Neural crest cell (in vitro differentiated cells): Measurements from ENCODE around the gene BRSK1. TPM values are rescaled to one million over a fixed set of nuclear protein-coding genes. Genes with fewer than 3 reads are reported as not detected.
A peak's percentile ranks its signal among the peaks of the same experiment; 100 is the strongest.

ENCODE experiments used
- DNase-seq: peaks from one replicate; pipeline ENCODE4 v3.0.0; 2021; ENCODE audit warnings: low read depth, mixed read lengths, low spot score
- H3K27ac Mint-ChIP-seq: one replicate; pipeline ENCODE4 v1.8.0; 2021; ENCODE audit warnings: mild to moderate bottlenecking, mixed read lengths; ENCODE audit not compliant: unreplicated experiment
- H3K27me3 Mint-ChIP-seq: 2 replicates; pipeline ENCODE4 v1.8.0; 2021; ENCODE audit warnings: low read depth, mild to moderate bottlenecking, mixed read lengths
- H3K36me3 Mint-ChIP-seq: 2 replicates; pipeline ENCODE4 v1.8.0; 2021; ENCODE audit warnings: low read depth, mild to moderate bottlenecking, mixed read lengths
- H3K4me1 Mint-ChIP-seq: 2 replicates; pipeline ENCODE4 v1.8.0; 2021; ENCODE audit warnings: mixed read lengths
- H3K4me3 Mint-ChIP-seq: one replicate; pipeline ENCODE4 v1.8.0; 2021; ENCODE audit warnings: mild to moderate bottlenecking, mixed read lengths
- H3K9me3 Mint-ChIP-seq: 2 replicates; pipeline ENCODE4 v1.8.0; 2021; ENCODE audit warnings: mixed read lengths
- total RNA-seq: library from RNA; stranded (reverse); gene quantifications from 2 replicates; pipeline ENCODE4 v1.2.1, GENCODE V29; 2021
- TF ChIP-seq, protein P1 (sequence below): fragments of 200-600 bp; sonication (generic); conservative IDR thresholded peaks from 2 replicates; pipeline ENCODE4 v1.5.0; 2021; ENCODE audit warnings: antibody characterized with exemption, mild to moderate bottlenecking

The BRSK1 gene
- total RNA-seq, 1 donor from 2014 or later: 50.0 TPM

DNA sequence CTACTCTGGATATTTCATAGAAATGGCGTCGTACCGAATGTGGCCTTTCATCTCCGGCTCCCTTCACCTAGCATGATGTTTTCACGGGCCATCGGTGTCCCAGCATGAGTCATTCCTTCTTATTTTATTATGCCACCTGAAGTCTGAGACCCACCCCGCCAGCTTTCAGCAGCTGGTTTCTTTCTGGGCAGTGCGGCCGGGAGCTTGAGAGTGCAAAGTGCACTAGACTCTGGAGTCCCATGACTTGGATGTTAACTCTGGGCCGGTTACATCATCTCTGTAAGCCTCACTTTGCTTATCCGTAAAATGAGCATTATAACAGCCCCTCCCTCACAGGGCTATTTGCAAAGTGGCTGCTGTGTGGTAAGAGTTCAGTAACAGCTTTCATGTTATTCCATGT, 50.1 kb downstream of the BRSK1 start:
- TF ChIP-seq, protein P1, sequence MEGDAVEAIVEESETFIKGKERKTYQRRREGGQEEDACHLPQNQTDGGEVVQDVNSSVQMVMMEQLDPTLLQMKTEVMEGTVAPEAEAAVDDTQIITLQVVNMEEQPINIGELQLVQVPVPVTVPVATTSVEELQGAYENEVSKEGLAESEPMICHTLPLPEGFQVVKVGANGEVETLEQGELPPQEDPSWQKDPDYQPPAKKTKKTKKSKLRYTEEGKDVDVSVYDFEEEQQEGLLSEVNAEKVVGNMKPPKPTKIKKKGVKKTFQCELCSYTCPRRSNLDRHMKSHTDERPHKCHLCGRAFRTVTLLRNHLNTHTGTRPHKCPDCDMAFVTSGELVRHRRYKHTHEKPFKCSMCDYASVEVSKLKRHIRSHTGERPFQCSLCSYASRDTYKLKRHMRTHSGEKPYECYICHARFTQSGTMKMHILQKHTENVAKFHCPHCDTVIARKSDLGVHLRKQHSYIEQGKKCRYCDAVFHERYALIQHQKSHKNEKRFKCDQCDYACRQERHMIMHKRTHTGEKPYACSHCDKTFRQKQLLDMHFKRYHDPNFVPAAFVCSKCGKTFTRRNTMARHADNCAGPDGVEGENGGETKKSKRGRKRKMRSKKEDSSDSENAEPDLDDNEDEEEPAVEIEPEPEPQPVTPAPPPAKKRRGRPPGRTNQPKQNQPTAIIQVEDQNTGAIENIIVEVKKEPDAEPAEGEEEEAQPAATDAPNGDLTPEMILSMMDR: no peak
- H3K4me3 Mint-ChIP-seq: no peak overlapping the region
- H3K36me3 Mint-ChIP-seq: no peaks in the 10 kb centered on the region
- peaks cover 2% of the 10 kb centered on the region for H3K27me3 Mint-ChIP-seq
- no peak for DNase-seq
- H3K9me3 Mint-ChIP-seq: no peaks in the 10 kb centered on the region
- no peak overlapping the region for H3K27ac Mint-ChIP-seq
- peaks cover 7% of the 10 kb centered on the region for H3K4me1 Mint-ChIP-seq

DNA sequence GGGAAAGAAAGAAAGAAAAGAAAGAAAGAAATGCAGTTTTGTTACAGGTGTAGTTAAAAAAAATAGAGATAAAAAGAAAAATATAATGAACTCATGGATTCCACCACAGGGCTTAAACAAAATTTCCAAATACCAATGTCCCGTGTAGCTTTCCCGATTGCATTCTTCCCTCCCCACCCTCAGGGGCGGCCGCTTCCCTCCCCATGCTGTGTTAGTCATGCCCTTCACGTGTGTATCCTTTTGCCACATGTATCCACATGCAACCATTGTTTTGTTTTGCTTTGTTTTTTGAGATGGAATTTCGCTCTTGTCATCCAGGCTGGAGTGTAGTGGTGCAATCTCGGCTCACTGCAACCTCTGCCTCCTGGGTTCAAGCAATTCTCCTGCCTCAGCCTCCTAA, 52.3 kb downstream of the BRSK1 start:
- TF ChIP-seq, protein P1: no peak
- no peak overlapping the region for H3K4me3 Mint-ChIP-seq
- no peaks in the 10 kb centered on the region for H3K9me3 Mint-ChIP-seq
- peaks cover 7% of the 10 kb centered on the region for H3K27me3 Mint-ChIP-seq
- no peak for DNase-seq
- H3K27ac Mint-ChIP-seq: no peak overlapping the region
- H3K4me1 Mint-ChIP-seq: peaks cover 18% of the 10 kb centered on the region
- H3K36me3 Mint-ChIP-seq: no peaks in the 10 kb centered on the region

DNA sequence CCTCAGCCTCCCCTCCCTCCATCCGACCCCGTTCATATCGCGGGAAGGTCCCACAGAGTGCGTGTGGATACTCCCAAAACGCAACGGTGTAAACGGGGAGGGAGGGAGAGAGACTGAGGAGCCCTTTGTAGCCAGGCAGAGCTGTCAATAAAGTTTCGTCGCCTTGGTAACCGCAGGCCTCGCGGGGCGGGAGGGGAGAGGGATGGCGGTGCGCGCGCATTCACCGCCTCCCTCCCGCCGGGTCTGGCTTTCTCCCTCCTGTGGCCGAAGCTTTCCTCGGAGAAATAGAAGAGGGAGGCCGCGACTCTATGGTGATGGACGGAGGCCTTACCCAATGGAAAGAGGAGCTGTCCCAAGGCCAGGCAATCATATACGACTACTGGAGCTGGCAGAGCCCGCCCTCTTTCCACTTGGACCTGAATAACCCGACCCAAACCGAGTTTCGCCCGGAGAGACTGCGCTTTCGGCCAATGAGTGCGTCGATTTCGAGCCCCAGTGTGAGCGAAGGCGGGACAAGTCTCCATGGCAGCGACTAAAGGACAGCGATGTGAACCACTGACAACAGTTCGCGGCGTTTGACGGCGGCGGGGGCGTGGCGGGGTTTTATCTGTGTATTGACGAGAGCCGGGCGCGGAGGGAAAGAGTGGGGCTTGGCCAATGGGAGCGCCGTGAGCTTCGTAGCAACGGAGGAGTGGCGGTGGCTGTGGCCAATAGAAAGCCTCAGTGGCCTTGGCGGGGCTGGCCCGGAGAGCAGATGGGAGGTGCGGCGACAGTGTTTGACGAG, 55.5 kb downstream of the BRSK1 start, which contains the start of gene KMT5C:
TSS of gene KMT5C (plus strand) at position 772 of the 784 bp plus-strand sequence. CDS start 2,061 bp downstream, outside the sequence.
- H3K4me3 Mint-ChIP-seq: peak within 1 kb of the TSS; percentile 98
- DNase-seq: peak; percentile 100
- H3K27ac Mint-ChIP-seq: peak within 1 kb of the TSS; percentile 96
- TF ChIP-seq, protein P1: peak; percentile 45
- H3K9me3 Mint-ChIP-seq: no peaks in the 10 kb centered on the region
- H3K4me1 Mint-ChIP-seq: peaks cover 25% of the 10 kb centered on the region
- H3K27me3 Mint-ChIP-seq: peaks cover 7% of the 10 kb centered on the region
- H3K36me3 Mint-ChIP-seq: no peaks in the 10 kb centered on the region

DNA sequence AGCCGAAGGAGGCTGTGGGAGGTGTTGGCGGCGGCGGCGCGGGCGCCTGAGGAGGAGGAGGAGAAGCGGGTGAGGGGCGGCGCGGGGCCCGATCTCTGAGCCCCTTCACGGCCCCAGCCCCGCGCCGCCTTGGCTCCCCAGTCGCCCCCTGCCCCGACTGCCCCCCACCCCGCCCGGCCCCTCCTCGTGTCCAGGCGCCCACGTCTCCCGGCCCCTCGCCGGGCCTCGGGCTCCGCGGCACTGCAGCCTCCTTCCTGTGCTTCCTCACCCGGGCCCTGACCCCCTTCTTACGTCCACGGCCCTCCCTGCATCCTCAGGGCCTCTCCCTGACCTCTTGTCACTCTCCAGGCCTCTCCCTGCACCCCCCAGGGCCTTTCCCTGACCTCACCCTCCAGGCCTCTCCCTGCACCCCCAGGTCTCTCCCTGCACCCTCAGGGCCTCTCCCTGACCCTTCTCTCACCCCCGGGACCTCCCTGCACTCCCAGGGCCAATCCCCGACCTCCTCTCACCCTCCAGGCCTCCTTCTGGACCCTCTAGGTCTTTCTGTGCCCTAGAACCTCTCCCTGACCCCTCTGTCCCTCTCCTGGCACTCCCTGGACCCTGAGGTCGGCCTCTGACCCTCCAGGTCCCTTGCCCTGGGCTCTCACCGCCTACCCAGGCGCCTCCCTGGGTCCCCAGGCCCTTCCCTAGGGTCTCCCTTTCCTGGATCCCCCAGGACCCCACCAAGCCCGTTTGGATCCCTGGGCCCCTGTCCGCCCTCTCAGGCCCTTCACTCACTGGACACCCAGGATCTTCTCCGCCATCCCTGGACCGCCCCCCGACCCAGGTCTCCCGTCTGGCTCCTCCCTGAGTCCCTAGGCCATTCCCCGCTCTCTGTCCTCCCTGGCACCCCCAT, 56.3 kb downstream of the BRSK1 start:
- peak overlapping the region; percentile 81 for H3K27ac Mint-ChIP-seq
- TF ChIP-seq, protein P1: no peak
- H3K36me3 Mint-ChIP-seq: no peaks in the 10 kb centered on the region
- H3K4me3 Mint-ChIP-seq: peak overlapping the region; percentile 98
- no peaks in the 10 kb centered on the region for H3K9me3 Mint-ChIP-seq
- peaks cover 7% of the 10 kb centered on the region for H3K27me3 Mint-ChIP-seq
- no peak for DNase-seq
- peaks cover 28% of the 10 kb centered on the region for H3K4me1 Mint-ChIP-seq

DNA sequence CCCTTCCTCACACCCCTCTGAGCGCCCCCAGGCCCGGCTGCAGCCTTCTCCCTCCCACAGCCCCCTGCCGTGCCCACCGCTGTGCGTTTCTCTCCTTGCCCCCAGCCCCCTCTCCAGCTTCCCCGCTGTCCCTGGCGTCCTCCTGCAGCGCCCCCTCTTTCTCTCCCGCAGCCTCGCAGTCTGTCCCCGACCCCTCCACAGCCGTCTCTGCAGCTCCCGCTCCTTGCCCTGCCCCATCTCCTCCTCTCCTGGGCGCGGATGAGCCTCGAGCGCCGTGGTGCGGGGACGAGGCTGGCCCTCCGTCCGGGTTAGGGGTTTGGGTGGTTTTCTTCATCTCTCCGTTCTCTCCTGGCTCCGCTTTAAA, 57.0 kb downstream of the BRSK1 start:
- no peaks in the 10 kb centered on the region for H3K9me3 Mint-ChIP-seq
- H3K4me3 Mint-ChIP-seq: peak overlapping the region; percentile 84
- TF ChIP-seq, protein P1: no peak
- H3K4me1 Mint-ChIP-seq: peaks cover 28% of the 10 kb centered on the region
- H3K36me3 Mint-ChIP-seq: no peaks in the 10 kb centered on the region
- H3K27ac Mint-ChIP-seq: no peak overlapping the region
- peak; percentile 25 for DNase-seq
- peaks cover 7% of the 10 kb centered on the region for H3K27me3 Mint-ChIP-seq
